ENCODE data around the gene PDGFA.

Gene PDGFA

GRCh38 chr7:452791-453455, 66.7 kb downstream of the PDGFA start:
- peaks cover 4% of the 10 kb centered on the region; the same call in 1 of the 2 replicates for H3K4me1 ChIP-seq (ENCODE audit: insufficient read depth, low read length)
- H3K27ac ChIP-seq (ENCODE audit: low read length) = no peak overlapping the region
- no peak overlapping the region for H3K9ac ChIP-seq (ENCODE audit: low read depth, low read length)
- H3K9me3 ChIP-seq (ENCODE audit: insufficient read depth, low read depth, low read length) = no peaks in the 10 kb centered on the region
- H3K27me3 ChIP-seq (ENCODE audit: insufficient read depth, low read length) = peaks cover 38% of the 10 kb centered on the region
- H3K4me3 ChIP-seq (ENCODE audit: low read length) = peak overlapping the region; percentile 59; the same call in 1 of the 2 replicates
- H3K36me3 ChIP-seq (ENCODE audit: insufficient read depth, low read depth, low read length) = no peaks in the 10 kb centered on the region

GRCh38 chr7:452226-452751, 67.4 kb downstream of the PDGFA start:
- Histone ChIP-seq H3K9ac (ENCODE audit: low read depth, low read length) (peak overlapping the region; percentile 46; the same call in 1 of the 2 replicates), H3K27ac (ENCODE audit: low read length) (no peak overlapping the region), H3K36me3 (ENCODE audit: insufficient read depth, low read depth, low read length) (no peaks in the 10 kb centered on the region), H3K4me1 (ENCODE audit: insufficient read depth, low read length) (peaks cover 4% of the 10 kb centered on the region; the same call in 1 of the 2 replicates), H3K4me3 (ENCODE audit: low read length) (peak overlapping the region; percentile 59; the same call in 1 of the 2 replicates), H3K27me3 (ENCODE audit: insufficient read depth, low read length) (peaks cover 38% of the 10 kb centered on the region), H3K9me3 (ENCODE audit: insufficient read depth, low read depth, low read length) (no peaks in the 10 kb centered on the region)

- Histone ChIP-seq H3K9me3 (ENCODE audit: insufficient read depth, low read depth, low read length) (no peaks in the 10 kb centered on the region), H3K4me3 (ENCODE audit: low read length) (peak overlapping the region; percentile 59; the same call in 1 of the 2 replicates), H3K9ac (ENCODE audit: low read depth, low read length) (peak overlapping the region; percentile 46; the same call in 1 of the 2 replicates), H3K4me1 (ENCODE audit: insufficient read depth, low read length) (peaks cover 4% of the 10 kb centered on the region; the same call in 1 of the 2 replicates), H3K36me3 (ENCODE audit: insufficient read depth, low read depth, low read length) (no peaks in the 10 kb centered on the region), H3K27me3 (ENCODE audit: insufficient read depth, low read length) (peaks cover 38% of the 10 kb centered on the region), H3K27ac (ENCODE audit: low read length) (no peak overlapping the region)
Measured at GRCh38 chr7:451255-452225, 68.1 kb downstream of the PDGFA start.

GRCh38 chr7:450741-451140, 68.9 kb downstream of the PDGFA start:
- H3K36me3 ChIP-seq (ENCODE audit: insufficient read depth, low read depth, low read length) = no peaks in the 10 kb centered on the region
- H3K27ac ChIP-seq (ENCODE audit: low read length) = no peak overlapping the region
- H3K4me3 ChIP-seq (ENCODE audit: low read length) = no peak overlapping the region
- H3K9me3 ChIP-seq (ENCODE audit: insufficient read depth, low read depth, low read length) = no peaks in the 10 kb centered on the region
- peaks cover 38% of the 10 kb centered on the region for H3K27me3 ChIP-seq (ENCODE audit: insufficient read depth, low read length)
- H3K9ac ChIP-seq (ENCODE audit: low read depth, low read length) = no peak overlapping the region
- peaks cover 4% of the 10 kb centered on the region; the same call in 1 of the 2 replicates for H3K4me1 ChIP-seq (ENCODE audit: insufficient read depth, low read length)

- no peak overlapping the region for H3K4me3 ChIP-seq (ENCODE audit: low read length)
- H3K9me3 ChIP-seq (ENCODE audit: insufficient read depth, low read depth, low read length) = no peaks in the 10 kb centered on the region
- no peaks in the 10 kb centered on the region for H3K36me3 ChIP-seq (ENCODE audit: insufficient read depth, low read depth, low read length)
- H3K27ac ChIP-seq (ENCODE audit: low read length) = no peak overlapping the region
- H3K27me3 ChIP-seq (ENCODE audit: insufficient read depth, low read length) = peaks cover 38% of the 10 kb centered on the region
- H3K9ac ChIP-seq (ENCODE audit: low read depth, low read length) = no peak overlapping the region
- peaks cover 4% of the 10 kb centered on the region; the same call in 1 of the 2 replicates for H3K4me1 ChIP-seq (ENCODE audit: insufficient read depth, low read length)
Measured at GRCh38 chr7:450036-450435, 69.6 kb downstream of the PDGFA start.

GRCh38 chr7:449324-450019, 70.2 kb downstream of the PDGFA start:
- H3K9ac ChIP-seq (ENCODE audit: low read depth, low read length) = no peak overlapping the region
- H3K4me3 ChIP-seq (ENCODE audit: low read length) = no peak overlapping the region
- no peaks in the 10 kb centered on the region for H3K9me3 ChIP-seq (ENCODE audit: insufficient read depth, low read depth, low read length)
- peaks cover 4% of the 10 kb centered on the region; the same call in 1 of the 2 replicates for H3K4me1 ChIP-seq (ENCODE audit: insufficient read depth, low read length)
- no peak overlapping the region for H3K27ac ChIP-seq (ENCODE audit: low read length)
- H3K36me3 ChIP-seq (ENCODE audit: insufficient read depth, low read depth, low read length) = no peaks in the 10 kb centered on the region
- H3K27me3 ChIP-seq (ENCODE audit: insufficient read depth, low read length) = peaks cover 38% of the 10 kb centered on the region

- Histone ChIP-seq H3K9ac (ENCODE audit: low read depth, low read length) (no peak overlapping the region), H3K27ac (ENCODE audit: low read length) (no peak overlapping the region), H3K4me3 (ENCODE audit: low read length) (no peak overlapping the region)
Measured at GRCh38 chr7:447523-447922, 72.1 kb downstream of the PDGFA start.

More at GRCh38 chr7:447523-447922, 72.1 kb downstream of the PDGFA start:
- Histone ChIP-seq H3K9me3 (ENCODE audit: insufficient read depth, low read depth, low read length) (no peaks in the 10 kb centered on the region), H3K4me1 (ENCODE audit: insufficient read depth, low read length) (peaks cover 4% of the 10 kb centered on the region; the same call in 1 of the 2 replicates), H3K27me3 (ENCODE audit: insufficient read depth, low read length) (peaks cover 22% of the 10 kb centered on the region), H3K36me3 (ENCODE audit: insufficient read depth, low read depth, low read length) (no peaks in the 10 kb centered on the region)
